ENCODE results near the gene ADCK1. TPM values are rescaled to one million over a fixed set of nuclear protein-coding genes. Genes with fewer than 3 reads are reported as not detected.

The ADCK1 gene
- total and polyA plus RNA-seq, 9 of the 15 experiments (the other 6 are each of a cell fraction or from before 2014, with no cell fraction given): 2.8 to 8.9 (median 4.3) TPM

GRCh38 chr14:77862154-77862786 lies 62.4 kb downstream of the ADCK1 start (continued):
- TF ChIP-seq REST (IDR thresholded peaks at IDR 0.05; ENCODE audit: borderline replicate concordance) (peak; percentile 89), REST (CRISPR knock-in tag; IDR thresholded peaks at IDR 0.05; ENCODE audit: low read depth) (no peak), EP400 (IDR thresholded peaks at IDR 0.05) (no peak), TARDBP (IDR thresholded peaks at IDR 0.05) (no peak), YY1 (IDR thresholded peaks at IDR 0.05; ENCODE audit: borderline replicate concordance in 1 of 3, control insufficient read depth in 1 of 3, extremely low read depth in 1 of 3, insufficient read depth in 3 of 3, insufficient read length in 1 of 3, insufficient replicate concordance in 2 of 3, low read depth in 1 of 3, low read length in 2 of 3) (no peak), MAZ (CRISPR knock-in tag; conservative IDR thresholded peaks at IDR 0.05 in 1 of 2, IDR thresholded peaks at IDR 0.05 in 1 of 2) (peak in 1 of 2 experiments; percentile 48; a peak in 2 of 4 replicates), ATF6 (CRISPR knock-in tag; IDR thresholded peaks at IDR 0.05) (no peak), MXI1 (IDR thresholded peaks at IDR 0.05; ENCODE audit: low read depth, low read length) (no peak), ZBTB7A (IDR thresholded peaks at IDR 0.05; ENCODE audit: borderline replicate concordance, control insufficient read depth, low read depth, low read length) (peak; percentile 91), C11orf30 (IDR thresholded peaks at IDR 0.05; ENCODE audit: low read depth) (no peak), THRA (IDR thresholded peaks at IDR 0.05) (no peak), POLR3A (IDR thresholded peaks at IDR 0.05; ENCODE audit: borderline replicate concordance, extremely low read depth, insufficient read depth, insufficient read length) (no peak), EP300 (IDR thresholded peaks at IDR 0.05; ENCODE audit: low read length) (no peak), BHLHE40 (IDR thresholded peaks at IDR 0.05; ENCODE audit: low read length) (no peak), CHD1 (IDR thresholded peaks at IDR 0.05; ENCODE audit: low read length) (no peak), ZBTB17 (CRISPR knock-in tag; IDR thresholded peaks at IDR 0.05) (no peak)

All from K562 (cell line).